Activated CD4-positive, alpha-beta T cell treated with anti-CD3 and anti-CD28 coated beads, Interleukin-2, amount 50 U/mL, for 16 hours (primary cell): ENCODE results near the gene ZBTB20.
"Not testable (repeated sequence)": the region's sequence is repeated elsewhere in the genome, so short reads cannot be mapped to it uniquely, and the experiment has no call there.

Experiments used
- DNase-seq: peaks from one replicate; pipeline ENCODE4 v3.0.0-alpha.2; 2020

Gene ZBTB20

GRCh38 chr3:115147329-115148141 lies 447 bp upstream of the ZBTB20 start:
- peak; percentile 98 for DNase-seq

GRCh38 chr3:115146032-115146417 lies 1.1 kb downstream of the ZBTB20 start:
- DNase-seq = peak; percentile 67

GRCh38 chr3:115141033-115141757 lies 5.9 kb downstream of the ZBTB20 start:
- no peak for DNase-seq

GRCh38 chr3:115139072-115139471 lies 8.0 kb downstream of the ZBTB20 start:
- no peak for DNase-seq

GRCh38 chr3:115134648-115135347 lies 12.3 kb downstream of the ZBTB20 start:
- no peak for DNase-seq

- DNase-seq = no peak
Observed at GRCh38 chr3:115127208-115127607, 19.9 kb downstream of the ZBTB20 start.

- no peak for DNase-seq
Observed at GRCh38 chr3:115120597-115120996, 26.5 kb downstream of the ZBTB20 start.

- no peak for DNase-seq
Observed at GRCh38 chr3:115113367-115113766, 33.7 kb downstream of the ZBTB20 start.

- DNase-seq = no peak
Observed at GRCh38 chr3:115111632-115112031, 35.5 kb downstream of the ZBTB20 start.

GRCh38 chr3:115110830-115111229 lies 36.3 kb downstream of the ZBTB20 start:
- DNase-seq = no peak

GRCh38 chr3:115110066-115110465 lies 37.0 kb downstream of the ZBTB20 start:
- not testable (repeated sequence) for DNase-seq

GRCh38 chr3:115108614-115109013 lies 38.5 kb downstream of the ZBTB20 start:
- DNase-seq = no peak

GRCh38 chr3:115102046-115102445 lies 45.0 kb downstream of the ZBTB20 start:
- DNase-seq = no peak

- no peak for DNase-seq
Observed at GRCh38 chr3:115100806-115101205, 46.3 kb downstream of the ZBTB20 start.

GRCh38 chr3:115099986-115100571 lies 47.0 kb downstream of the ZBTB20 start:
- DNase-seq = peak; percentile 58

GRCh38 chr3:115099134-115099985 lies 47.7 kb downstream of the ZBTB20 start:
- no peak for DNase-seq

GRCh38 chr3:115098354-115099073 lies 48.6 kb downstream of the ZBTB20 start:
- no peak for DNase-seq

- DNase-seq = no peak
Observed at GRCh38 chr3:115095236-115095635, 51.9 kb downstream of the ZBTB20 start.

GRCh38 chr3:115092220-115092791 lies 54.8 kb downstream of the ZBTB20 start:
- DNase-seq = peak; percentile 34

- no peak for DNase-seq
Observed at GRCh38 chr3:115090712-115091111, 56.4 kb downstream of the ZBTB20 start.

- no peak for DNase-seq
Observed at GRCh38 chr3:115089481-115089880, 57.6 kb downstream of the ZBTB20 start.
